Mesenchymal stem cell (in vitro differentiated cells and primary cell): Measurements from ENCODE around the gene TNFAIP8L3.
"Not testable (repeated sequence)": the region's sequence is repeated elsewhere in the genome, so short reads cannot be mapped to it uniquely, and the experiment has no call there.

Experiments used
- DNase-seq: peaks from one replicate; pipeline ENCODE4 v3.0.0-alpha.2; 2013
- H2AFZ ChIP-seq: one replicate; pipeline ENCODE4 v1.6.1; 2013; ENCODE audit warnings: low read depth, mild to moderate bottlenecking, control low read depth, inconsistent platforms, low read length, moderate library complexity
- H2AK5ac ChIP-seq: 2 replicates; pipeline ENCODE4 v1.6.1; 2013; ENCODE audit warnings: low read length, moderate library complexity, mild to moderate bottlenecking, inconsistent platforms; ENCODE audit not compliant: severe bottlenecking
- H2BK120ac ChIP-seq: one replicate; pipeline ENCODE4 v1.6.1; 2013; ENCODE audit warnings: low read depth, mild to moderate bottlenecking, inconsistent platforms, low read length, moderate library complexity
- H2BK12ac ChIP-seq, 2 experiments: one replicate each; pipeline ENCODE4 v1.6.1; 2013; ENCODE audit warnings: inconsistent platforms in 2 of 2, low read length in 2 of 2, mild to moderate bottlenecking in 2 of 2, moderate library complexity in 2 of 2, control low read depth in 1 of 2
- H2BK15ac ChIP-seq: one replicate; pipeline ENCODE4 v1.6.1; 2013; ENCODE audit warnings: mild to moderate bottlenecking, low read depth, inconsistent platforms; ENCODE audit not compliant: poor library complexity, severe bottlenecking
- H2BK5ac ChIP-seq: 2 replicates; pipeline ENCODE4 v1.6.1; 2013; ENCODE audit warnings: low read depth, mild to moderate bottlenecking, low read length, control low read depth, inconsistent platforms; ENCODE audit not compliant: poor library complexity, severe bottlenecking
- H3K14ac ChIP-seq, 2 experiments: one replicate each; pipeline ENCODE4 v1.6.1; 2013; ENCODE audit warnings: inconsistent platforms in 2 of 2, low read length in 2 of 2, control low read depth in 1 of 2, mild to moderate bottlenecking in 1 of 2, moderate library complexity in 1 of 2
- H3K18ac ChIP-seq, 2 experiments: one replicate each; pipeline ENCODE4 v1.6.1; 2013; ENCODE audit warnings: inconsistent platforms in 2 of 2, low read length in 2 of 2, control low read depth in 1 of 2, low read depth in 1 of 2, mild to moderate bottlenecking in 1 of 2
- H3K23ac ChIP-seq, 2 experiments: one replicate each; pipeline ENCODE4 v1.6.1; 2013; ENCODE audit warnings: inconsistent platforms in 2 of 2, low read length in 2 of 2, mild to moderate bottlenecking in 2 of 2, moderate library complexity in 2 of 2, control low read depth in 1 of 2
- H3K27ac ChIP-seq: 2 replicates; pipeline ENCODE4 v1.5.1; 2013; ENCODE audit warnings: mild to moderate bottlenecking, moderate library complexity, low read length, control low read depth, inconsistent platforms; ENCODE audit not compliant: poor library complexity, severe bottlenecking
- H3K27me3 ChIP-seq, 2 experiments: 2 replicates each; pipeline versions ENCODE4 v1.6.1 to v1.7.0; 2013; ENCODE audit warnings: low read length in 2 of 2, mild to moderate bottlenecking in 2 of 2, moderate library complexity in 2 of 2, control low read depth in 1 of 2, inconsistent platforms in 1 of 2; ENCODE audit not compliant: control insufficient read depth in 1 of 2, insufficient read depth in 1 of 2
- H3K36me3 ChIP-seq, 2 experiments: 2 replicates each; pipeline versions ENCODE4 v1.6.1 to v1.7.0; 2013; ENCODE audit warnings: low read length in 2 of 2, control low read depth in 1 of 2, inconsistent platforms in 1 of 2, low read depth in 1 of 2, mild to moderate bottlenecking in 1 of 2; ENCODE audit not compliant: insufficient read depth in 2 of 2, control insufficient read depth in 1 of 2
- H3K4ac ChIP-seq, 2 experiments: one replicate each; pipeline ENCODE4 v1.6.1; 2013; ENCODE audit warnings: inconsistent platforms in 2 of 2, low read length in 2 of 2, mild to moderate bottlenecking in 2 of 2, moderate library complexity in 2 of 2, control low read depth in 1 of 2, low read depth in 1 of 2
- H3K4me1 ChIP-seq: 2 replicates; pipeline ENCODE4 v1.6.1; 2013; ENCODE audit warnings: low read depth, low read length, control low read depth; ENCODE audit not compliant: control insufficient read depth, insufficient read depth
- H3K4me2 ChIP-seq: 2 replicates; pipeline ENCODE4 v1.6.1; 2013; ENCODE audit warnings: low read length, mild to moderate bottlenecking, inconsistent platforms; ENCODE audit not compliant: poor library complexity, severe bottlenecking
- H3K4me3 ChIP-seq, 2 experiments: 2 replicates each; pipeline versions ENCODE4 v1.5.1 to v1.7.0; 2013; ENCODE audit warnings: low read length in 2 of 2, mild to moderate bottlenecking in 2 of 2, control low read depth in 1 of 2, low read depth in 1 of 2; ENCODE audit not compliant: insufficient read depth in 1 of 2
- H3K79me1 ChIP-seq: replicated peaks from 2 replicates; pipeline ENCODE4 v1.6.1; 2013; ENCODE audit warnings: mild to moderate bottlenecking, control low read depth, low read length, inconsistent platforms; ENCODE audit not compliant: poor library complexity, severe bottlenecking
- H3K9ac ChIP-seq: 2 replicates; pipeline ENCODE4 v1.7.0; 2013; ENCODE audit warnings: mild to moderate bottlenecking, low read length, moderate library complexity
- H3K9me3 ChIP-seq: 2 replicates; pipeline ENCODE4 v1.7.0; 2013; ENCODE audit warnings: mild to moderate bottlenecking, low read length; ENCODE audit not compliant: control insufficient read depth
- H4K8ac ChIP-seq: one replicate; pipeline ENCODE4 v1.6.1; 2013; ENCODE audit warnings: inconsistent platforms, mild to moderate bottlenecking, low read length, moderate library complexity
- H4K91ac ChIP-seq: one replicate; pipeline ENCODE4 v1.6.1; 2013; ENCODE audit warnings: mild to moderate bottlenecking, low read length, inconsistent platforms
- WGBS: methylation state at CpG from one replicate; pipeline ENCODE4 v1.1.7; 2013; ENCODE audit warnings: mixed read lengths; 5-methylcytosine and 5-hydroxymethylcytosine counted together

TNFAIP8L3 gene

DNA sequence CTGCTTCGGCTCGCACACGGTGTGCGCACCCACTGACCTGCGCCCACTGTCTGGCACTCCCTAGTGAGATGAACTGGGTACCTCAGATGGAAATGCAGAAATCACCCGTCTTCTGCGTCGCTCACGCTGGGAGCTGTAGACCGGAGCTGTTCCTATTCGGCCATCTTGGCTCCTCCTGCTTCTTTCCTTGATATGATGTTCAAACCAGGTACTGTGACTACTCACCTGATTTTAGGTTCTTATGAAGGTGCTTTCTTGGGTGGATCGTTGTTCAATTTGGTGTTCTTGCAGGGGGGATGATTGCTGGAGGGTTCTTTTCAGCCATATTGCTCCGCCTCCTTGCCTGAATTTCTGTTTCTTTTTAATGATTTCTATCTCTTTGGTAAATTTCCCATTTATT is 57.2 kb downstream of the TNFAIP8L3 start:
- not testable (repeated sequence) for H3K14ac ChIP-seq, H2BK12ac ChIP-seq, H2BK120ac ChIP-seq, H2AK5ac ChIP-seq, H3K9me3 ChIP-seq, H3K4me3 ChIP-seq, H3K4me2 ChIP-seq, H2BK5ac ChIP-seq, H2AFZ ChIP-seq, H3K4me1 ChIP-seq, H3K4ac ChIP-seq, H4K91ac ChIP-seq, H3K9ac ChIP-seq, H3K27me3 ChIP-seq, DNase-seq, H3K79me1 ChIP-seq, H4K8ac ChIP-seq, H3K27ac ChIP-seq, H3K18ac ChIP-seq, H3K23ac ChIP-seq, H2BK15ac ChIP-seq, H3K36me3 ChIP-seq
- whole genome bisulfite sequencing, result 97% methylated on average over 12 of the region's 13 CpGs

DNA sequence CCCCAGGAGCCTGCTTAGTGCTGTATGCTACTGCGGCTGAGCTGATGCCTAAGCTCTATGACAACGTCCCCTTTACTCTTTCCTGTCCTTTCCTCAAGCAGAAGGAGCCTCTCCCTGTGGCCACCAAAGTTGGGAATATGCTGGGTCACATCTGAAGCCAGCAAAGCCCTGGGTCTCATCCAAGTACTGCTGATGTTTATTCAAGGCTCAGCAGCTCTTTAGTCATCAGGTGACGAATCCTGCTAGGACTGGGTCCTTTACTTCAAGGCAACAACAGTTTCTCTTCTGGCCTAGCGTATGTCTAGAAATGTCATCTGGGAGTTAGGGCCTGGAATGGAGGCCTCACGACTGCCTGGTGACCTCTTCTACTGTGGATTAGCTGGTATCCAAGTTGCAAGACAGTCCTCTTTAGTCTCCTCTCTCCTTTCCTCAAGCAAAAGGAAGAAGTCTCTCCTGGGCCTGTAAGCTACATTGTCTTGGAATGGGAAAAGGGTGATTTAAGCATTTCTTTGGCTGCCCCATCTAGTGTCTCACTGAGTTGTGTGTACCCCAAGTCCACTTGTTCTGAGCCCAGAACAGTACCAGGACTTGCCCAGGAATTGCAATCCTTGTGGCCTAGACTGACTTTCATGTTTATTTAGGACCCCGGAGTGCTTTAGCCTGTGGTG is 63.9 kb downstream of the TNFAIP8L3 start:
- Histone ChIP-seq H3K4me3 (no peak overlapping the region), H3K27ac (no peak overlapping the region), H2BK5ac (no peak overlapping the region), H4K8ac (no peak overlapping the region), H3K9me3 (no peaks in the 10 kb centered on the region), H3K23ac (no peak overlapping the region), H2BK120ac (no peak overlapping the region), H3K4me2 (no peak overlapping the region), H3K18ac (peak overlapping the region in 1 of 2 experiments; percentile 11), H3K79me1 (no peaks in the 10 kb centered on the region), H3K27me3 (no peaks in the 10 kb centered on the region), H3K9ac (peak overlapping the region; percentile 59), H4K91ac (no peak overlapping the region), H2AK5ac (no peak overlapping the region), H2BK12ac (no peak overlapping the region), H3K14ac (peak overlapping the region in 1 of 2 experiments; percentile 20), H2BK15ac (no peak overlapping the region), H3K4ac (no peak overlapping the region), H3K4me1 (peaks cover 6% of the 10 kb centered on the region), H3K36me3 (no peaks in the 10 kb centered on the region), H2AFZ (peak overlapping the region; percentile 4)
- 78% methylated on average over 6 of the region's 6 CpGs for WGBS
- peak; percentile 77 for DNase-seq

DNA sequence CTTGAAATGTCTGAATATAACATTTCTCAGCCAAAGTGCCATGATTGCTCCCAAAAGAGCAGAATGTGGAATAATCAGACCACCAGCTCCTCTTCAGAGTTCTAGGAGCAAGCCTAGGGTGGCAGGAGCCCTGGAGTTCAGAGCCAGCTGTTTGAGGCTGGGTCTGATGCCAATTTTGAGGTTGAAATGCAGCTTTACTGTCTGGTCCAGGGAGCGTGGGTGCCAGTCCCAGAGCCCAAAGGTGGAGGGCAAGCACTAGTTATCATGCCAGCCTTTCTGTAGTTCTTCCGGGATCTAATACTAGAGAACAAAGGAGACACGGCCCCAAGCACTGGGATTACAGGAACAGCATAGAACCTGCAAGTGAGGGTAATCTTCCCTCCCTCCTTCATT is 69.3 kb downstream of the TNFAIP8L3 start:
- Histone ChIP-seq H2BK120ac (no peak overlapping the region), H3K36me3 (peaks cover 0 to 6% of the 10 kb centered on the region in 2 experiments), H3K9ac (no peak overlapping the region), H2AK5ac (no peak overlapping the region), H2BK15ac (no peak overlapping the region), H3K4me3 (no peak overlapping the region), H3K18ac (no peak overlapping the region), H3K4ac (no peak overlapping the region), H4K8ac (no peak overlapping the region), H3K9me3 (no peaks in the 10 kb centered on the region), H3K27ac (no peak overlapping the region), H3K23ac (no peak overlapping the region), H4K91ac (no peak overlapping the region), H3K27me3 (no peaks in the 10 kb centered on the region), H3K79me1 (peaks cover 4% of the 10 kb centered on the region), H3K4me1 (peaks cover 10% of the 10 kb centered on the region), H2BK12ac (no peak overlapping the region), H3K4me2 (no peak overlapping the region), H3K14ac (no peak overlapping the region), H2BK5ac (no peak overlapping the region), H2AFZ (no peak overlapping the region)
- no peak for DNase-seq
- 93% methylated on average over 3 of the region's 3 CpGs for WGBS

DNA sequence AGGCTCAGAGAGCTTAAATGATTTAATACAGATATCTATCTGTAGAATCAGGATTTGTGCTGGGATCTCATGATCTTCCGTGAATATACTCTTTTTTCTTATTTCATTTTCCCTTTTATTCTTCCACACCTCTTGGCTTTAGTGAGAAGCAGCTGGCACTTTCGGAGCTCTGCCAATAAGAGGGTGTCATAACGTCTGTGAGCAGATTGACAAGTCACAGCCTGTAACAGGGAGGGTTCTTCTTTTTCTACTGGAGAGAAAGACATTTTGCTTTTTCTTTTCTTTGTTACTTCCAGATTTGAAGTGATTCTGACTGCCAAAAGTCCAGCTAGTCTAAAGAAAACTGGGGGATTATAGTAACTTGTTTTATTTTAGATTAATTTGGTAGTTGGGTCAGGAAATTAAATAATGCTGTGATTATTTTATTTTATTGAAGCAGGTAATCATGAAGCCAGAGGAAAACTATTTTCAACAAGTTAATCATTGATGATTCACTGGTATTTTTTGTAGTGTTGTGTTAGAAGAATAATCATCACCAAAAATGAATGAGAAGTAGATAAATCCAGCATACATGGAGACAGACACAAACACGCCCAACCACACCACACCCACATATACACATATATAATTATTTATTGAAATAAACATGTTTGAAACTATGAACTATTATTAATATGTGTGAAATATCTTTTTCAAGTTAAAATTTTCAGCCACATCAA is 69.8 kb downstream of the TNFAIP8L3 start:
- Histone ChIP-seq H4K91ac (no peak overlapping the region), H3K4me1 (peaks cover 6% of the 10 kb centered on the region), H3K9ac (peak overlapping the region; percentile 14), H3K36me3 (peaks cover 0 to 6% of the 10 kb centered on the region in 2 experiments), H4K8ac (no peak overlapping the region), H3K18ac (no peak overlapping the region), H2BK120ac (no peak overlapping the region), H2AK5ac (no peak overlapping the region), H3K27ac (no peak overlapping the region), H3K79me1 (peaks cover 4% of the 10 kb centered on the region), H3K4me2 (no peak overlapping the region), H2BK5ac (no peak overlapping the region), H3K9me3 (no peaks in the 10 kb centered on the region), H2AFZ (no peak overlapping the region), H3K4ac (no peak overlapping the region), H3K14ac (no peak overlapping the region), H3K27me3 (no peaks in the 10 kb centered on the region), H3K4me3 (no peak overlapping the region), H2BK15ac (no peak overlapping the region), H3K23ac (no peak overlapping the region), H2BK12ac (no peak overlapping the region)
- DNase-seq, result no peak
- 97% methylated on average over 3 of the region's 4 CpGs for whole genome bisulfite sequencing
